ENCODE data around the gene DIDO1. TPM values are rescaled to one million over a fixed set of nuclear protein-coding genes. Genes with fewer than 3 reads are reported as not detected.

Gene DIDO1
- total RNA-seq, 1 experiment from 2014 or later = 33.2 TPM

DNA sequence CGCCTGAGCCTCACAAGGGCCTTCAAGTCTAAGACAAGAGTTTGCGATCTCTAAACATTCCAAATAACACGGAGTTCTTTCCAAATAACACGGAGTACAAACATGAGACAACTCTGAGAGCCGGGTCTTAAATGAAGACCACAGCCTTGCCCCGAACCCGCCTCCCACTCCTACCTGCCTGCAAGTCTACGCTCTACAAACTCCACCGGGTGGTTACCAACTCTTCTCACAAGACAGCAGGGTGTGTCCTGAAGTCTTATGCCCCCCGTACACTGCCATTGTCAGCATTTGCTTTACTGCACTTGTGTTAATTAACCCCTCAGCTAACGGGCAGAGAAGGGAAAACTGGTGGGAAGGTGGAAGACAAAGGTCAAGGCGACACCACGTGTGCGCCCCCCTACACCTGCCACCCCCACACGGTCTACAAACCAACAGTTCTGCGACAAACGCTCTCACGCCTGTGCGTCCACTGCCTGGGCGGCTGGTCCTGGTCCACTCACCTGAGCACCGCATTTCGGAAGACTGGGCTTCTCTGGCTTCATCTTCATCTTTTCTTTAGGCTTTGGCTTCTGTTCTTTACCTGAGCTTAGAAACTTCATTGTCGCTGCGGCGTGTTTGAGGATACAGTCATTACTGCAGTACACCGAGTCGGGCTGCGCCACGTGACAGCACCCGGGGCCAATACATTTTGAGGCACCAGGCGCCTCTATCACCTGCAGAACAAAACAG is 19.5 kb downstream of the DIDO1 start:
- ATAC-seq = no peak
- BruUV-seq (replicated peaks) = no TSS peak
- no peaks in the 10 kb centered on the region for H3K9me3 ChIP-seq (ENCODE audit: low read length)
- intact Hi-C loops (cut with micrococcal nuclease) = no loop called here
- DNase-seq = no peak
- ChIA-PET CTCF (interaction anchor here (0.6 kb wide), 2 partner anchors 31 to 605 kb away, joined by 3 read pairs; no protein-coding TSS in a partner anchor), POLR2A (ENCODE audit: unreplicated experiment) (interaction anchor here (0.6 kb wide), 1 partner anchor 13 kb away, joined by 3 read pairs; no protein-coding TSS in a partner anchor)
- peaks cover 5% of the 10 kb centered on the region; the same call in 1 of the 2 replicates for H3K4me1 ChIP-seq (ENCODE audit: insufficient read depth, low read length)
- H3K27ac ChIP-seq (ENCODE audit: low read length) = no peak overlapping the region
- H2AFZ ChIP-seq (ENCODE audit: low read length) = no peak overlapping the region
- H3K79me2 ChIP-seq (ENCODE audit: low read length) = peaks cover 32% of the 10 kb centered on the region
- peaks cover 88% of the 10 kb centered on the region for H3K36me3 ChIP-seq (ENCODE audit: low read depth, low read length)
- no peaks in the 10 kb centered on the region for H3K9me2 ChIP-seq (replicated peaks; ENCODE audit: low read length)
- no peaks in the 10 kb centered on the region for H3F3A ChIP-seq (ENCODE audit: low read length, unreplicated experiment)
- no peak overlapping the region for H3K4me3 ChIP-seq (ENCODE audit: low read length)
- peaks cover 26% of the 10 kb centered on the region; the same call in 1 of the 2 replicates for H4K20me1 ChIP-seq (ENCODE audit: low read length)
- H3K27me3 ChIP-seq (ENCODE audit: low read length) = no peaks in the 10 kb centered on the region
- no peak overlapping the region for H3K9ac ChIP-seq (ENCODE audit: low read length)
- H3K4me2 ChIP-seq (ENCODE audit: low read length) = no peak overlapping the region
- TF ChIP-seq EZH2phosphoT487 (IDR thresholded peaks at IDR 0.05; ENCODE audit: borderline replicate concordance, low read length) (no peak), EZH2 (IDR thresholded peaks at IDR 0.05; ENCODE audit: low read length, unreplicated experiment) (no peak)
- TF ChIP-seq, protein P1, sequence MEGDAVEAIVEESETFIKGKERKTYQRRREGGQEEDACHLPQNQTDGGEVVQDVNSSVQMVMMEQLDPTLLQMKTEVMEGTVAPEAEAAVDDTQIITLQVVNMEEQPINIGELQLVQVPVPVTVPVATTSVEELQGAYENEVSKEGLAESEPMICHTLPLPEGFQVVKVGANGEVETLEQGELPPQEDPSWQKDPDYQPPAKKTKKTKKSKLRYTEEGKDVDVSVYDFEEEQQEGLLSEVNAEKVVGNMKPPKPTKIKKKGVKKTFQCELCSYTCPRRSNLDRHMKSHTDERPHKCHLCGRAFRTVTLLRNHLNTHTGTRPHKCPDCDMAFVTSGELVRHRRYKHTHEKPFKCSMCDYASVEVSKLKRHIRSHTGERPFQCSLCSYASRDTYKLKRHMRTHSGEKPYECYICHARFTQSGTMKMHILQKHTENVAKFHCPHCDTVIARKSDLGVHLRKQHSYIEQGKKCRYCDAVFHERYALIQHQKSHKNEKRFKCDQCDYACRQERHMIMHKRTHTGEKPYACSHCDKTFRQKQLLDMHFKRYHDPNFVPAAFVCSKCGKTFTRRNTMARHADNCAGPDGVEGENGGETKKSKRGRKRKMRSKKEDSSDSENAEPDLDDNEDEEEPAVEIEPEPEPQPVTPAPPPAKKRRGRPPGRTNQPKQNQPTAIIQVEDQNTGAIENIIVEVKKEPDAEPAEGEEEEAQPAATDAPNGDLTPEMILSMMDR (conservative IDR thresholded peaks at IDR 0.05; ENCODE audit: low read depth, low read length) = no peak

DNA sequence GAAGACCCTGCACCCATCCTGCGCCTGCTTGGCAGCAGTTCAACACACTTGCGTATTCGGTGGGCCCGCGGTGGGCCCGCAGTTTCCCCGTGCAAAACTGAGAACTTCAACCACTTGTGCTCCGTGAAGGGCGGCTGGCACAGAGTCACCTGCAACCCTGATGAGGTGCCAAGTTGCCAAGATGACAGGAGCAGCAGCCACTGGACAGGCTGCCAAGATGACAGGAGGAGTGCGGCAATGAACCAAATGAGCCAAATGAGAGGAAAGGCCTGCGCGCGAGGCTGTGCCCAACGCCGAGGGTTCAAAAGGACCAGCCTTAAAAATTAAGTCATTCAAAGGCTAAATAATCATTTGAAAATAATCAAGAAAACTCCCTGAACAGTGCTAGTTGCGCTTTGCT is 20.1 kb downstream of the DIDO1 start:
- intact Hi-C loops (cut with micrococcal nuclease) = no loop called here
- TF ChIP-seq, protein P1 (conservative IDR thresholded peaks at IDR 0.05; ENCODE audit: low read depth, low read length) = no peak
- TF ChIP-seq EZH2 (IDR thresholded peaks at IDR 0.05; ENCODE audit: low read length, unreplicated experiment) (no peak), EZH2phosphoT487 (IDR thresholded peaks at IDR 0.05; ENCODE audit: borderline replicate concordance, low read length) (no peak)
- H3K36me3 ChIP-seq (ENCODE audit: low read depth, low read length) = peaks cover 88% of the 10 kb centered on the region
- H3K4me1 ChIP-seq (ENCODE audit: insufficient read depth, low read length) = peaks cover 6% of the 10 kb centered on the region; the same call in 1 of the 2 replicates
- H3K9me3 ChIP-seq (ENCODE audit: low read length) = no peaks in the 10 kb centered on the region
- H3K79me2 ChIP-seq (ENCODE audit: low read length) = peaks cover 26% of the 10 kb centered on the region
- H3K4me3 ChIP-seq (ENCODE audit: low read length) = no peak overlapping the region
- no peak overlapping the region for H3K9ac ChIP-seq (ENCODE audit: low read length)
- H3F3A ChIP-seq (ENCODE audit: low read length, unreplicated experiment) = no peaks in the 10 kb centered on the region
- no peaks in the 10 kb centered on the region for H3K9me2 ChIP-seq (replicated peaks; ENCODE audit: low read length)
- no peak overlapping the region for H3K27ac ChIP-seq (ENCODE audit: low read length)
- ATAC-seq (no peak), DNase-seq (no peak)
- ChIA-PET POLR2A (ENCODE audit: unreplicated experiment) (no interaction called here), CTCF (no interaction called here)
- H4K20me1 ChIP-seq (ENCODE audit: low read length) = peaks cover 21% of the 10 kb centered on the region; the same call in 1 of the 2 replicates
- H3K27me3 ChIP-seq (ENCODE audit: low read length) = no peaks in the 10 kb centered on the region
- no peak overlapping the region for H2AFZ ChIP-seq (ENCODE audit: low read length)
- no TSS peak for BruUV-seq (replicated peaks)
- H3K4me2 ChIP-seq (ENCODE audit: low read length) = no peak overlapping the region

DNA sequence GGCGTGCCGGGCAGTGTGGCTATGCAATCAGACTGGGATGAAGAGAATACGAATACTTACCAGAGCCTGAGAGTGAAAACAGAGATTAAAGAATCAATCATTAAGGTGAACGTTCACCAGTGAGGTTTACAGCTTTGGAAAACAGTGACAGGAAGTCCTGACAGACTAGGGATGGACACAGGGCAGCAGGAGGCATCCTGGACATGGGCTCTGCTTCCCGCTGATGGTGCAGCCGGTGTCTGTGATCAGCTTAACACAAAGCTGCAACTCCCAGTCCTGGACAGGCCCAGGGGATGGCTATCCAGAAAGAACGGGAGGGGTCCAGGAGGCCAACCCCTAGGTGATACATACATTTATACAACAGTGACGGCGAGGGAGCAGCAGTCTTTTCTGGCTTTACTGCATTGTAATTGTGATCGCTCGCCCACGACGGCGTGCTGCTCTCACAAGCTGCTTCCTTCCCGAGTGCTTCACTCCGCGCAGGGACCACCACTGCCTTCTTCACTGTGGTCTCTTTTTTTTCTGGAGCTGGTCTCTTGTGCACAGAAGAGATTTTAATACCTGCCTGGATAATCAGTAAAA is 20.7 kb downstream of the DIDO1 start:
- POLR2A ChIA-PET (ENCODE audit: unreplicated experiment) = no interaction called here
- no peak overlapping the region for H2AFZ ChIP-seq (ENCODE audit: low read length)
- intact Hi-C loops (cut with micrococcal nuclease) = no loop called here
- no peak overlapping the region for H3K27ac ChIP-seq (ENCODE audit: low read length)
- ATAC-seq = no peak
- H3K9me3 ChIP-seq (ENCODE audit: low read length) = no peaks in the 10 kb centered on the region
- H3K4me2 ChIP-seq (ENCODE audit: low read length) = no peak overlapping the region
- peaks cover 83% of the 10 kb centered on the region for H3K36me3 ChIP-seq (ENCODE audit: low read depth, low read length)
- no peaks in the 10 kb centered on the region for H3K27me3 ChIP-seq (ENCODE audit: low read length)
- H3K4me3 ChIP-seq (ENCODE audit: low read length) = no peak overlapping the region
- peaks cover 21% of the 10 kb centered on the region; the same call in 1 of the 2 replicates for H4K20me1 ChIP-seq (ENCODE audit: low read length)
- DNase-seq = no peak
- peaks cover 11% of the 10 kb centered on the region for H3K4me1 ChIP-seq (ENCODE audit: insufficient read depth, low read length)
- no peak overlapping the region for H3K9ac ChIP-seq (ENCODE audit: low read length)
- peaks cover 26% of the 10 kb centered on the region for H3K79me2 ChIP-seq (ENCODE audit: low read length)
- H3K9me2 ChIP-seq (replicated peaks; ENCODE audit: low read length) = no peaks in the 10 kb centered on the region
- TF ChIP-seq EZH2 (IDR thresholded peaks at IDR 0.05; ENCODE audit: low read length, unreplicated experiment) (no peak), EZH2phosphoT487 (IDR thresholded peaks at IDR 0.05; ENCODE audit: borderline replicate concordance, low read length) (no peak)
- TF ChIP-seq, protein P1 (conservative IDR thresholded peaks at IDR 0.05; ENCODE audit: low read depth, low read length) = no peak
- no TSS peak for BruUV-seq (replicated peaks)
- no peaks in the 10 kb centered on the region for H3F3A ChIP-seq (ENCODE audit: low read length, unreplicated experiment)
- CTCF ChIA-PET = no interaction called here

All from PC-3 (cell line).